Activated T-cell treated with anti-CD3 and anti-CD28 coated beads for 4 hours (primary cell): ENCODE results near the gene COMMD1.
"Not testable (repeated sequence)": the region's sequence is repeated elsewhere in the genome, so short reads cannot be mapped to it uniquely, and the experiment has no call there.

Experiments
- DNase-seq: peaks from one replicate; pipeline ENCODE4 v3.0.0-alpha.2; 2020

Gene COMMD1

GRCh38 chr2:61966087-61966727 lies 60.7 kb downstream of the COMMD1 start:
- no peak for DNase-seq

GRCh38 chr2:61967262-61967661 lies 61.8 kb downstream of the COMMD1 start:
- no peak for DNase-seq

- no peak for DNase-seq
Measured at GRCh38 chr2:61969376-61969775, 63.9 kb downstream of the COMMD1 start.

- no peak for DNase-seq
Measured at GRCh38 chr2:61970807-61971556, 65.5 kb downstream of the COMMD1 start.

GRCh38 chr2:61978522-61978921 lies 73.0 kb downstream of the COMMD1 start:
- DNase-seq, result no peak

- no peak for DNase-seq
Measured at GRCh38 chr2:61980758-61981157, 75.3 kb downstream of the COMMD1 start.

GRCh38 chr2:61984682-61985081 lies 79.2 kb downstream of the COMMD1 start:
- DNase-seq, result no peak

- DNase-seq, result no peak
Measured at GRCh38 chr2:61988462-61989366, 83.2 kb downstream of the COMMD1 start.

- DNase-seq, result no peak
Measured at GRCh38 chr2:61993422-61994024, 88.0 kb downstream of the COMMD1 start.

GRCh38 chr2:61994531-61994930 lies 89.1 kb downstream of the COMMD1 start:
- no peak for DNase-seq

GRCh38 chr2:61995065-61995464 lies 89.6 kb downstream of the COMMD1 start:
- DNase-seq, result no peak

- DNase-seq, result no peak
Measured at GRCh38 chr2:61995515-61995914, 90.0 kb downstream of the COMMD1 start.

- no peak for DNase-seq
Measured at GRCh38 chr2:61998426-61998825, 93.0 kb downstream of the COMMD1 start.

- no peak for DNase-seq
Measured at GRCh38 chr2:62000538-62000937, 95.1 kb downstream of the COMMD1 start.

GRCh38 chr2:62001431-62001830 lies 96.0 kb downstream of the COMMD1 start:
- no peak for DNase-seq

- not testable (repeated sequence) for DNase-seq
Measured at GRCh38 chr2:62004428-62004827, 99.0 kb downstream of the COMMD1 start.

- no peak for DNase-seq
Measured at GRCh38 chr2:62007555-62007954, 102.1 kb downstream of the COMMD1 start.

GRCh38 chr2:62010632-62011256 lies 105.3 kb downstream of the COMMD1 start:
- DNase-seq, result no peak

GRCh38 chr2:62013641-62014040 lies 108.2 kb downstream of the COMMD1 start:
- DNase-seq, result no peak

GRCh38 chr2:62014102-62014501 lies 108.6 kb downstream of the COMMD1 start:
- DNase-seq, result no peak

- no peak for DNase-seq
Measured at GRCh38 chr2:62016957-62017356, 111.5 kb downstream of the COMMD1 start.

- DNase-seq, result no peak
Measured at GRCh38 chr2:62029910-62030309, 124.4 kb downstream of the COMMD1 start.

- DNase-seq, result no peak
Measured at GRCh38 chr2:62030902-62031301, 125.4 kb downstream of the COMMD1 start.
